Keratinocyte (primary cell): ENCODE measurements around the gene FLNC. TPM values are rescaled to one million over a fixed set of nuclear protein-coding genes. Genes with fewer than 3 reads are reported as not detected.
A peak's percentile ranks its signal among the peaks of the same experiment; 100 is the strongest.

ENCODE experiments used
- DNase-seq: peaks from one replicate; pipeline ENCODE4 v3.0.0-alpha.2; 2011; ENCODE audit warnings: low read depth, missing footprints, low spot score
- FAIRE-seq: peaks from 2 replicates; lab custom pipeline; 2011; peaks lifted over from hg19 to GRCh38; lab: Jason Lieb, UNC
- H2AFZ ChIP-seq: 2 replicates; pipeline ENCODE4 v1.6.0; 2012; ENCODE audit warnings: low read length, control low read depth, inconsistent platforms; ENCODE audit not compliant: control insufficient read depth
- H3K27ac ChIP-seq: 2 replicates; pipeline ENCODE4 v1.5.1; 2011; ENCODE audit warnings: low read length; ENCODE audit not compliant: control insufficient read depth, insufficient read depth
- H3K27me3 ChIP-seq: 3 replicates; pipeline ENCODE4 v1.6.0; 2011; ENCODE audit warnings: low read length; ENCODE audit not compliant: control insufficient read depth, insufficient read depth; ENCODE audit errors: extremely low read depth
- H3K36me3 ChIP-seq, 2 experiments: 2 replicates in 1 of 2; 3 replicates in 1 of 2; pipeline ENCODE4 v1.5.1; 2011; ENCODE audit warnings: low read length in 2 of 2, mild to moderate bottlenecking in 1 of 2; ENCODE audit not compliant: control insufficient read depth in 2 of 2, insufficient read depth in 2 of 2; ENCODE audit errors: extremely low read depth in 1 of 2
- H3K4me1 ChIP-seq: 3 replicates; pipeline ENCODE4 v1.5.1; 2011; ENCODE audit warnings: low read length; ENCODE audit not compliant: control insufficient read depth, insufficient read depth; ENCODE audit errors: extremely low read depth
- H3K4me2 ChIP-seq: 3 replicates; pipeline ENCODE4 v1.6.0; 2011; ENCODE audit warnings: low read depth, low read length; ENCODE audit not compliant: control insufficient read depth, insufficient read depth; ENCODE audit errors: extremely low read depth
- H3K4me3 ChIP-seq, 3 experiments: fragments of 200-600 bp in 1 of 3; sonication (generic) in 1 of 3; 2 replicates in 2 of 3; 3 replicates in 1 of 3; pipeline ENCODE4 v1.5.1; 2011 to 2016; ENCODE audit warnings: low read length in 3 of 3, mild to moderate bottlenecking in 3 of 3, control low read depth in 2 of 3, inconsistent platforms in 1 of 3, low read depth in 1 of 3, mixed read lengths in 1 of 3, mixed run types in 1 of 3, moderate library complexity in 1 of 3; ENCODE audit not compliant: control insufficient read depth in 2 of 3, insufficient read depth in 2 of 3; ENCODE audit errors: extremely low read depth in 1 of 3
- H3K79me2 ChIP-seq: 2 replicates; pipeline ENCODE4 v1.6.0; 2012; ENCODE audit warnings: low read length; ENCODE audit not compliant: control insufficient read depth, insufficient read depth
- H3K9ac ChIP-seq: 3 replicates; pipeline ENCODE4 v1.6.0; 2011; ENCODE audit warnings: low read length; ENCODE audit not compliant: control insufficient read depth, insufficient read depth; ENCODE audit errors: extremely low read depth
- H3K9me1 ChIP-seq: 3 replicates; pipeline ENCODE4 v1.6.0; 2011; ENCODE audit warnings: low read length; ENCODE audit not compliant: control insufficient read depth, insufficient read depth; ENCODE audit errors: extremely low read depth
- H3K9me3 ChIP-seq: 2 replicates; pipeline ENCODE4 v1.5.1; 2012; ENCODE audit warnings: low read depth, low read length; ENCODE audit not compliant: control insufficient read depth
- H4K20me1 ChIP-seq: 3 replicates; pipeline ENCODE4 v1.6.0; 2011; ENCODE audit warnings: low read length; ENCODE audit not compliant: control insufficient read depth, insufficient read depth; ENCODE audit errors: extremely low read depth
- EZH2 ChIP-seq: IDR thresholded peaks from one replicate; pipeline ENCODE4 v1.6.1; 2012; ENCODE audit warnings: inconsistent platforms, mild to moderate bottlenecking, low read length, moderate library complexity
- dilution Hi-C: fragments of 300-500 bp; cut with MboI; formaldehyde crosslinking; loops from one replicate; pipeline ENCODE4 v1.7.0; 2020; ENCODE audit warnings: low sequenced_read_pairs; ENCODE audit not compliant: extremely low pct_ligation_motif_present
- polyA plus RNA-seq, 5 experiments: library from polyadenylated mRNA; depleted of rRNA in 3 of 5; stranded (reverse) in 3 of 5; stranded (forward) in 1 of 5; unstranded in 1 of 5; fragments of >200 nt; gene quantifications; 1 replicate in 1 of 5; 2 replicates in 3 of 5; 3 replicates in 1 of 5; pipeline versions ENCODE4 v1.2.1 to v1.2.3, GENCODE V29; 2011 to 2012; ENCODE audit warnings: missing spikeins in 2 of 5, low read depth in 1 of 5, low replicate concordance in 1 of 5
- TF ChIP-seq, protein P1 (sequence below), 3 experiments: IDR thresholded peaks in 1 of 3; conservative IDR thresholded peaks in 1 of 3; optimal IDR thresholded peaks in 1 of 3; 2 replicates in 2 of 3; 3 replicates in 1 of 3; pipeline versions ENCODE3 to v1.5.1; 2011; ENCODE audit warnings: low read length in 3 of 3, mild to moderate bottlenecking in 3 of 3, moderate library complexity in 2 of 3, control low read depth in 1 of 3, inconsistent platforms in 1 of 3; ENCODE audit not compliant: insufficient read depth in 2 of 3; ENCODE audit errors: extremely low read depth in 1 of 3

Gene FLNC
- polyA plus RNA-seq, 1 donor (not counting 4 experiments of a cell fraction or from before 2014, with no cell fraction given): 0.03 TPM

GRCh38 chr7:128862571-128863432, 32.6 kb downstream of the FLNC start, which contains the start of gene ATP6V1F:
Gene ATP6V1F (plus strand): TSS chr7:128862856. CDS start chr7:128862905, 49 bp downstream.
- no peaks in the 10 kb centered on the region for H3K27me3 ChIP-seq
- H3K9me1 ChIP-seq: no peaks in the 10 kb centered on the region
- peak; percentile 87 for DNase-seq
- H3K9me3 ChIP-seq: no peaks in the 10 kb centered on the region
- H3K27ac ChIP-seq: peak within 1 kb of the TSS; percentile 80
- H3K4me3 ChIP-seq: peak within 1 kb of the TSS; percentile 63 to 94 (median 87)
- peak within 1 kb of the TSS; percentile 91 for H3K9ac ChIP-seq
- TF ChIP-seq, protein P1, sequence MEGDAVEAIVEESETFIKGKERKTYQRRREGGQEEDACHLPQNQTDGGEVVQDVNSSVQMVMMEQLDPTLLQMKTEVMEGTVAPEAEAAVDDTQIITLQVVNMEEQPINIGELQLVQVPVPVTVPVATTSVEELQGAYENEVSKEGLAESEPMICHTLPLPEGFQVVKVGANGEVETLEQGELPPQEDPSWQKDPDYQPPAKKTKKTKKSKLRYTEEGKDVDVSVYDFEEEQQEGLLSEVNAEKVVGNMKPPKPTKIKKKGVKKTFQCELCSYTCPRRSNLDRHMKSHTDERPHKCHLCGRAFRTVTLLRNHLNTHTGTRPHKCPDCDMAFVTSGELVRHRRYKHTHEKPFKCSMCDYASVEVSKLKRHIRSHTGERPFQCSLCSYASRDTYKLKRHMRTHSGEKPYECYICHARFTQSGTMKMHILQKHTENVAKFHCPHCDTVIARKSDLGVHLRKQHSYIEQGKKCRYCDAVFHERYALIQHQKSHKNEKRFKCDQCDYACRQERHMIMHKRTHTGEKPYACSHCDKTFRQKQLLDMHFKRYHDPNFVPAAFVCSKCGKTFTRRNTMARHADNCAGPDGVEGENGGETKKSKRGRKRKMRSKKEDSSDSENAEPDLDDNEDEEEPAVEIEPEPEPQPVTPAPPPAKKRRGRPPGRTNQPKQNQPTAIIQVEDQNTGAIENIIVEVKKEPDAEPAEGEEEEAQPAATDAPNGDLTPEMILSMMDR (optimal IDR thresholded peaks at IDR 0.05 in 1 of 3, IDR thresholded peaks at IDR 0.05 in 1 of 3, conservative IDR thresholded peaks at IDR 0.05 in 1 of 3; ENCODE audit: extremely low read depth in 1 of 3, insufficient read depth in 2 of 3, low read length in 3 of 3): no peak
- no peak for TF ChIP-seq EZH2
- peak; percentile 55 for FAIRE-seq
- peaks cover 20% of the 10 kb centered on the region for H3K4me1 ChIP-seq
- H3K79me2 ChIP-seq: peaks cover 32% of the 10 kb centered on the region
- H3K4me2 ChIP-seq: peak within 1 kb of the TSS; percentile 93
- dilution Hi-C loops: no loop called here
- peak within 1 kb of the TSS; percentile 98 for H2AFZ ChIP-seq
- H3K36me3 ChIP-seq: peaks cover 10 to 17% of the 10 kb centered on the region in 2 experiments
- H4K20me1 ChIP-seq: no peaks in the 10 kb centered on the region

DNA sequence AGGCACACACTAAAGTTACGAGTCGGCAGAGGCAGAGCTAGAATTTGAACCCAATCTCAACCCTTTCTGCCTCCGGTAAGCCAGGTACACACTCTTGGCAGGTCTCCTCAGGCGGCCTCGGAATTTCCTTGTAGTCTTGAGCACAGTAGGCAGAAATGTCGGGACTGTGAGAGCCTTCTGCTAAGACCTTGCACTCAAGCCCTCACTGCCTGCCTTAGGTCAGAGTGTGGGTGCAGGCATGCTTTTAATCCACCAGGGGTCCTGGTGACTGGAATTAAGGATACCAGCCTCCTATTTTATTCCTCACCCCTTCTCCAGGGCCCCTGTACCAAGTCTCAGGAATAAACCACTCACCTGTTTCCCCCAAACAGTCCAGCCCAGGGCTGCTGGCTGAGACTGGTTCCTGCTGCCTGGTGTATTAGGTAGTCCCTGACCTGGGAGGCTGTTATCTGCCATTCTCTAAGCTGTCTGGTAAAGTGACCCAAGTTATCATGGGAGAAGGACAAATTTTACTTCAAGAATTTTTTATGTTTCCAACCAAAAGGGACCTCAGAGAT, 33.3 kb downstream of the FLNC start:
- H3K4me2 ChIP-seq: peak overlapping the region; percentile 93
- dilution Hi-C loops: no loop called here
- peaks cover 32% of the 10 kb centered on the region for H3K79me2 ChIP-seq
- TF ChIP-seq EZH2: no peak
- TF ChIP-seq, protein P1 (optimal IDR thresholded peaks at IDR 0.05 in 1 of 3, IDR thresholded peaks at IDR 0.05 in 1 of 3, conservative IDR thresholded peaks at IDR 0.05 in 1 of 3; ENCODE audit: extremely low read depth in 1 of 3, insufficient read depth in 2 of 3, low read length in 3 of 3): peak; percentile 51 to 72 (median 63)
- peaks cover 5% of the 10 kb centered on the region for H4K20me1 ChIP-seq
- H3K9me1 ChIP-seq: peaks cover 4% of the 10 kb centered on the region
- H2AFZ ChIP-seq: peak overlapping the region; percentile 98
- peaks cover 10 to 17% of the 10 kb centered on the region in 2 experiments for H3K36me3 ChIP-seq
- no peaks in the 10 kb centered on the region for H3K27me3 ChIP-seq
- H3K4me1 ChIP-seq: peaks cover 27% of the 10 kb centered on the region
- peak overlapping the region; percentile 91 for H3K9ac ChIP-seq
- DNase-seq (no peak), FAIRE-seq (peak; percentile 52)
- H3K9me3 ChIP-seq: no peaks in the 10 kb centered on the region
- peak overlapping the region; percentile 80 for H3K27ac ChIP-seq
- H3K4me3 ChIP-seq: peak overlapping the region; percentile 63 to 94 (median 87)
